HepG2 (cell line): ENCODE results near the gene CNR2. TPM values are rescaled to one million over a fixed set of nuclear protein-coding genes. Genes with fewer than 3 reads are reported as not detected.

Experiments
- AGO2 ChIP-seq: fragments of 200-400 bp; formaldehyde crosslinking; optimal IDR thresholded peaks from 2 replicates; pipeline ENCODE3; 2017; ENCODE audit warnings: mild to moderate bottlenecking, low read depth, low read length, moderate library complexity
- ARHGAP35 ChIP-seq: sonication (generic); formaldehyde crosslinking; IDR thresholded peaks from 2 replicates; pipeline ENCODE4 v1.9.0; 2022; ENCODE audit warnings: mild to moderate bottlenecking, inconsistent platforms, moderate library complexity, missing genetic modification reagents, borderline replicate concordance
- ARNTL ChIP-seq: sonication (generic); formaldehyde crosslinking; IDR thresholded peaks from 2 replicates; pipeline ENCODE4 v1.4.0; 2020; ENCODE audit warnings: mild to moderate bottlenecking, missing genetic modification reagents
- CAMTA2 ChIP-seq: sonication (generic); formaldehyde crosslinking; IDR thresholded peaks from 2 replicates; pipeline ENCODE4 v1.4.0; 2020; ENCODE audit warnings: mild to moderate bottlenecking, missing genetic modification reagents, borderline replicate concordance
- MED1 ChIP-seq: sonication (generic); formaldehyde crosslinking; IDR thresholded peaks from 2 replicates; pipeline ENCODE4 v1.4.0; 2020; ENCODE audit warnings: missing genetic modification reagents
- MED13 ChIP-seq: sonication (generic); formaldehyde crosslinking; IDR thresholded peaks from 2 replicates; pipeline ENCODE4 v1.5.0; 2020; ENCODE audit warnings: missing genetic modification reagents
- NFIC ChIP-seq: IDR thresholded peaks from 2 replicates; pipeline ENCODE4 v1.6.1; 2012; ENCODE audit warnings: mild to moderate bottlenecking, low read length, inconsistent platforms
- NKX3-1 ChIP-seq: sonication (generic); formaldehyde crosslinking; IDR thresholded peaks from 2 replicates; pipeline ENCODE4 v1.5.0; 2020; ENCODE audit warnings: missing genetic modification reagents
- PHF21A ChIP-seq: sonication (generic); formaldehyde crosslinking; IDR thresholded peaks from 2 replicates; pipeline ENCODE4 v1.5.0; 2020; ENCODE audit warnings: mild to moderate bottlenecking, missing genetic modification reagents
- REL ChIP-seq: sonication (generic); formaldehyde crosslinking; conservative IDR thresholded peaks from 2 replicates; pipeline ENCODE4 v1.8.0; 2022; ENCODE audit warnings: mild to moderate bottlenecking, missing genetic modification reagents, moderate library complexity
- SMAD3 ChIP-seq: sonication (generic); formaldehyde crosslinking; IDR thresholded peaks from 2 replicates; pipeline ENCODE4 v1.4.0; 2020; ENCODE audit warnings: missing genetic modification reagents
- SMARCE1 ChIP-seq: fragments of 450-650 bp; IDR thresholded peaks from 2 replicates; pipeline ENCODE4 v1.6.1; 2017; ENCODE audit warnings: borderline replicate concordance
- SP2 ChIP-seq: sonication (generic); formaldehyde crosslinking; IDR thresholded peaks from 2 replicates; pipeline ENCODE4 v1.5.1; 2020; ENCODE audit warnings: mild to moderate bottlenecking, missing genetic modification reagents
- SRSF9 ChIP-seq: fragments of 200-400 bp; formaldehyde crosslinking; IDR thresholded peaks from 2 replicates; pipeline ENCODE4 v1.6.1; 2018; ENCODE audit warnings: borderline replicate concordance, mild to moderate bottlenecking, low read depth, low read length; ENCODE audit not compliant: insufficient read depth, poor library complexity, severe bottlenecking
- TBP ChIP-seq: sonication (generic); formaldehyde crosslinking; IDR thresholded peaks from 2 replicates; pipeline ENCODE4 v1.5.0; 2020; ENCODE audit warnings: missing genetic modification reagents
- TBX2 ChIP-seq: sonication (generic); formaldehyde crosslinking; IDR thresholded peaks from 2 replicates; pipeline ENCODE4 v1.5.0; 2020; ENCODE audit warnings: missing genetic modification reagents, mild to moderate bottlenecking, borderline replicate concordance
- TEAD2 ChIP-seq: sonication (generic); formaldehyde crosslinking; IDR thresholded peaks from 2 replicates; pipeline ENCODE4 v1.9.0; 2021; ENCODE audit warnings: missing genetic modification reagents
- TEAD3 ChIP-seq: optimal IDR thresholded peaks from 2 replicates; pipeline ENCODE3; 2016; ENCODE audit warnings: borderline replicate concordance
- TRIM24 ChIP-seq: sonication (generic); formaldehyde crosslinking; IDR thresholded peaks from 2 replicates; pipeline ENCODE4 v1.8.0; 2022; ENCODE audit warnings: mild to moderate bottlenecking, missing genetic modification reagents
- XRCC5 ChIP-seq: fragments of 200-400 bp; formaldehyde crosslinking; optimal IDR thresholded peaks from 2 replicates; pipeline ENCODE3; 2017; ENCODE audit warnings: mild to moderate bottlenecking, low read length
- ZFP62 ChIP-seq: sonication (generic); formaldehyde crosslinking; IDR thresholded peaks from 2 replicates; pipeline ENCODE4 v1.4.0; 2020; ENCODE audit warnings: missing genetic modification reagents
- ZNF383 ChIP-seq: sonication (generic); formaldehyde crosslinking; IDR thresholded peaks from 2 replicates; pipeline ENCODE4 v1.4.0; 2020; ENCODE audit warnings: missing genetic modification reagents, mild to moderate bottlenecking, borderline replicate concordance
- ZNF547 ChIP-seq: sonication (generic); formaldehyde crosslinking; IDR thresholded peaks from 2 replicates; pipeline ENCODE4 v1.5.1; 2020; ENCODE audit warnings: mild to moderate bottlenecking, missing genetic modification reagents
- ZNF616 ChIP-seq: sonication (generic); formaldehyde crosslinking; IDR thresholded peaks from 2 replicates; pipeline ENCODE4 v1.5.0; 2020; ENCODE audit warnings: low read depth, mild to moderate bottlenecking, missing genetic modification reagents
- ZNF777 ChIP-seq: sonication (generic); formaldehyde crosslinking; IDR thresholded peaks from 2 replicates; pipeline ENCODE4 v1.4.0; 2020; ENCODE audit warnings: missing genetic modification reagents
- ZSCAN21 ChIP-seq: sonication (generic); formaldehyde crosslinking; IDR thresholded peaks from 2 replicates; pipeline ENCODE4 v1.8.0; 2022; ENCODE audit warnings: mild to moderate bottlenecking, missing genetic modification reagents, moderate library complexity, borderline replicate concordance
- polyA plus RNA-seq, 8 experiments: library from polyadenylated mRNA; depleted of rRNA in 3 of 8; stranded (reverse) in 7 of 8; unstranded in 1 of 8; fragments of >200 nt; fragmentation: Illumina TruSeq in 4 of 8; extraction: Trizol in 4 of 8; gene quantifications; 2 replicates each; pipeline versions ENCODE4 v1.2.1 to v1.2.3, GENCODE V29; 2011 to 2016; ENCODE audit warnings: low read depth in 4 of 8, missing spikeins in 1 of 8, mixed read lengths in 1 of 8; ENCODE audit not compliant: insufficient read depth in 1 of 8
- total RNA-seq, 5 experiments: library from RNA; depleted of rRNA; stranded (reverse); fragments of >200 nt; fragmentation: Illumina TruSeq; extraction: Trizol; gene quantifications; 2 replicates each; pipeline ENCODE4 v1.2.3, GENCODE V29; 2016; ENCODE audit warnings: low read depth in 1 of 5
- TF ChIP-seq, protein P1 (sequence below): sonication (generic); formaldehyde crosslinking; IDR thresholded peaks from 2 replicates; pipeline ENCODE4 v1.4.0; 2020; ENCODE audit warnings: mild to moderate bottlenecking, missing genetic modification reagents
- TF ChIP-seq, protein P2 (sequence below): sonication (generic); formaldehyde crosslinking; IDR thresholded peaks from 2 replicates; pipeline ENCODE4 v1.5.1; 2020; ENCODE audit warnings: mild to moderate bottlenecking, missing genetic modification reagents, borderline replicate concordance
- TF ChIP-seq, protein P3 (sequence below): IDR thresholded peaks from 2 replicates; pipeline ENCODE4 v1.6.1; 2016; ENCODE audit warnings: low read depth, control low read depth

Gene CNR2
- total and polyA plus RNA-seq, 2 of the 13 experiments (the other 11 are each of a cell fraction or from before 2014, with no cell fraction given), result not detected

DNA sequence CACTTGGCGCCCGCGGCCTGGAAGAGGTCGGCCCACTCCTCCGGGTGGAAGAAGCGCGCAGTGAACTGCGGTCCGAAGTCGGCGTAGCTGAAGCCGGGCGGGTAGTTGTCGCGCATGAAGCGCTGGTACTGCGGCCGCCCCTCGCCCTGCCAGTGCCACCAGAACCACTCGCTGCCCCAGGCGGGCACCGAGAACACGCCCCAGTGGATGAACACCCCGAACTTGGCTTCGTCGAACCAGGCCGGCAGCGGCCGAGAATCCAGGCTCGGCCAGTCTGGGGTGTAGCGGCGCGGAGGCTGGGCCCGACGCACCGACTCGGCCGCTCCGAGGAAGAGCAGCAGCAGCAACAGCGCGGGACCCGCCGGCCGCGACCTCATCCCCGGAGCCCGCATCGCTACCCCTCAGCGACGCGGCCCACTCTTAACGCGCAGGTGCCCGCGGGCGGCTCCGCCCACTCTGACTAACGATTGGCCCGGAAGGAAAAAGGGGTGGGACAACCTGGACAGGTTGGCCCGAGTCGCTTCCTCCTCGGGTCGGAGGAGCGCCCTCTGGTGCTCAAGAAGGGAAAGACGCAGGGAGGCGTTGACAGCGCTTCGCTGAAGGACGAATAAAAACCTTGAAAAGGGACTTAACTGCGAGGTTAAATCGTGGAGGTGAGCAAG lies 45.1 kb downstream of the CNR2 start, which contains the start of gene FUCA1 (continued):
- no peak for TF ChIP-seq TRIM24 (CRISPR knock-in tag)
- TF ChIP-seq AGO2, result no peak
- no peak; the same call in 1 of the 2 replicates for TF ChIP-seq MED13 (CRISPR knock-in tag)
- TF ChIP-seq NFIC, result no peak
- no peak for TF ChIP-seq ZNF383 (CRISPR knock-in tag)
- peak; percentile 61; the same call in 1 of the 2 replicates for TF ChIP-seq ZNF777
- TF ChIP-seq ZNF616 (CRISPR knock-in tag), result no peak
- TF ChIP-seq ZNF547 (CRISPR knock-in tag), result peak; percentile 62; the same call in 1 of the 2 replicates
- TF ChIP-seq ARHGAP35 (CRISPR knock-in tag), result 0 out of 2 replicates have a peak, but pooled peaks have one; percentile 48
- TF ChIP-seq REL, result no peak
- TF ChIP-seq, protein P1, sequence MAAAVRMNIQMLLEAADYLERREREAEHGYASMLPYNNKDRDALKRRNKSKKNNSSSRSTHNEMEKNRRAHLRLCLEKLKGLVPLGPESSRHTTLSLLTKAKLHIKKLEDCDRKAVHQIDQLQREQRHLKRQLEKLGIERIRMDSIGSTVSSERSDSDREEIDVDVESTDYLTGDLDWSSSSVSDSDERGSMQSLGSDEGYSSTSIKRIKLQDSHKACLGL (CRISPR knock-in tag), result peak; percentile 74
- TF ChIP-seq PHF21A (CRISPR knock-in tag), result peak; percentile 39; the same call in 1 of the 2 replicates
- peak; percentile 84 for TF ChIP-seq SP2
- no peak for TF ChIP-seq SMARCE1
- TF ChIP-seq SMAD3 (CRISPR knock-in tag), result peak; percentile 86; the same call in 1 of the 2 replicates
- TF ChIP-seq, protein P2, sequence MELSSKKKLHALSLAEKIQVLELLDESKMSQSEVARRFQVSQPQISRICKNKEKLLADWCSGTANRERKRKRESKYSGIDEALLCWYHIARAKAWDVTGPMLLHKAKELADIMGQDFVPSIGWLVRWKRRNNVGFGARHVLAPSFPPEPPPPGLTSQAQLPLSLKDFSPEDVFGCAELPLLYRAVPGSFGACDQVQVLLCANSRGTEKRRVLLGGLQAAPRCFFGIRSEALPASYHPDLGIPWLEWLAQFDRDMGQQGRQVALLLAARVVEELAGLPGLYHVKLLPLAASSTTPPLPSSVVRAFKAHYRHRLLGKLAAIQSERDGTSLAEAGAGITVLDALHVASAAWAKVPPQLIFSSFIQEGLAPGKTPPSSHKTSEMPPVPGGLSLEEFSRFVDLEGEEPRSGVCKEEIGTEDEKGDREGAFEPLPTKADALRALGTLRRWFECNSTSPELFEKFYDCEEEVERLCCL, result no peak
- no peak for TF ChIP-seq TBP
- peak; percentile 36; the same call in 1 of the 2 replicates for TF ChIP-seq ARNTL (CRISPR knock-in tag)
- no peak for TF ChIP-seq ZFP62 (CRISPR knock-in tag)
- TF ChIP-seq TEAD2 (CRISPR knock-in tag), result no peak
- TF ChIP-seq TBX2 (CRISPR knock-in tag), result peak; percentile 48; the same call in 1 of the 2 replicates
- no peak for TF ChIP-seq ZSCAN21
- peak; percentile 36; the same call in 1 of the 2 replicates for TF ChIP-seq MED1 (CRISPR knock-in tag)
- peak; percentile 84 for TF ChIP-seq XRCC5
- TF ChIP-seq SRSF9, result no peak
- TF ChIP-seq NKX3-1 (CRISPR knock-in tag), result 0 out of 2 replicates have a peak, but pooled peaks have one; percentile 57
- TF ChIP-seq CAMTA2 (CRISPR knock-in tag), result peak; percentile 77; the same call in 1 of the 2 replicates
- TF ChIP-seq, protein P3, sequence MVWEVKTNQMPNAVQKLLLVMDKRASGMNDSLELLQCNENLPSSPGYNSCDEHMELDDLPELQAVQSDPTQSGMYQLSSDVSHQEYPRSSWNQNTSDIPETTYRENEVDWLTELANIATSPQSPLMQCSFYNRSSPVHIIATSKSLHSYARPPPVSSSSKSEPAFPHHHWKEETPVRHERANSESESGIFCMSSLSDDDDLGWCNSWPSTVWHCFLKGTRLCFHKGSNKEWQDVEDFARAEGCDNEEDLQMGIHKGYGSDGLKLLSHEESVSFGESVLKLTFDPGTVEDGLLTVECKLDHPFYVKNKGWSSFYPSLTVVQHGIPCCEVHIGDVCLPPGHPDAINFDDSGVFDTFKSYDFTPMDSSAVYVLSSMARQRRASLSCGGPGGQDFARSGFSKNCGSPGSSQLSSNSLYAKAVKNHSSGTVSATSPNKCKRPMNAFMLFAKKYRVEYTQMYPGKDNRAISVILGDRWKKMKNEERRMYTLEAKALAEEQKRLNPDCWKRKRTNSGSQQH (CRISPR knock-in tag), result peak; percentile 50; the same call in 1 of the 2 replicates
- TF ChIP-seq TEAD3, result no peak
